Chondrocyte (in vitro differentiated cells): Measurements from ENCODE around the gene TRAF1. TPM values are rescaled to one million over a fixed set of nuclear protein-coding genes. Genes with fewer than 3 reads are reported as not detected.

Source experiments
- DNase-seq: peaks from one replicate; pipeline ENCODE4 v3.0.0; 2021; ENCODE audit warnings: mixed read lengths, low spot score
- H3K27ac Mint-ChIP-seq: one replicate; pipeline ENCODE4 v1.8.0; 2021; ENCODE audit warnings: mild to moderate bottlenecking, moderate library complexity, mixed read lengths; ENCODE audit not compliant: unreplicated experiment
- H3K27me3 Mint-ChIP-seq: 2 replicates; pipeline ENCODE4 v1.8.0; 2021; ENCODE audit warnings: low read depth, mixed read lengths
- H3K36me3 Mint-ChIP-seq: 2 replicates; pipeline ENCODE4 v1.8.0; 2021; ENCODE audit warnings: low read depth, mixed read lengths
- H3K4me1 Mint-ChIP-seq: 2 replicates; pipeline ENCODE4 v1.8.0; 2021; ENCODE audit warnings: low read depth, mild to moderate bottlenecking, mixed read lengths
- H3K4me3 Mint-ChIP-seq: one replicate; pipeline ENCODE4 v1.8.0; 2021; ENCODE audit warnings: mild to moderate bottlenecking, moderate library complexity, mixed read lengths; ENCODE audit not compliant: unreplicated experiment
- H3K9me3 Mint-ChIP-seq: 2 replicates; pipeline ENCODE4 v1.8.0; 2021; ENCODE audit warnings: low read depth, mixed read lengths
- CTCF ChIP-seq: fragments of 200-600 bp; sonication (generic); IDR thresholded peaks from 2 replicates; pipeline ENCODE4 v1.5.0; 2021; ENCODE audit warnings: antibody characterized with exemption, mild to moderate bottlenecking, moderate library complexity
- total RNA-seq: library from RNA; stranded (reverse); gene quantifications from 3 replicates; pipeline ENCODE4 v1.2.1, GENCODE V29; 2021

The TRAF1 gene
- total RNA-seq, 1 donor from 2014 or later: 10.8 TPM

- no peak overlapping the region for H3K4me3 Mint-ChIP-seq
- H3K4me1 Mint-ChIP-seq: peaks cover 88% of the 10 kb centered on the region
- H3K27me3 Mint-ChIP-seq: no peaks in the 10 kb centered on the region
- TF ChIP-seq CTCF: no peak
- DNase-seq: no peak
- H3K27ac Mint-ChIP-seq: peak overlapping the region; percentile 86
- no peaks in the 10 kb centered on the region for H3K9me3 Mint-ChIP-seq
- no peaks in the 10 kb centered on the region for H3K36me3 Mint-ChIP-seq
Measured at GRCh38 chr9:120928015-120928482, 1.5 kb upstream of the TRAF1 start.

DNA sequence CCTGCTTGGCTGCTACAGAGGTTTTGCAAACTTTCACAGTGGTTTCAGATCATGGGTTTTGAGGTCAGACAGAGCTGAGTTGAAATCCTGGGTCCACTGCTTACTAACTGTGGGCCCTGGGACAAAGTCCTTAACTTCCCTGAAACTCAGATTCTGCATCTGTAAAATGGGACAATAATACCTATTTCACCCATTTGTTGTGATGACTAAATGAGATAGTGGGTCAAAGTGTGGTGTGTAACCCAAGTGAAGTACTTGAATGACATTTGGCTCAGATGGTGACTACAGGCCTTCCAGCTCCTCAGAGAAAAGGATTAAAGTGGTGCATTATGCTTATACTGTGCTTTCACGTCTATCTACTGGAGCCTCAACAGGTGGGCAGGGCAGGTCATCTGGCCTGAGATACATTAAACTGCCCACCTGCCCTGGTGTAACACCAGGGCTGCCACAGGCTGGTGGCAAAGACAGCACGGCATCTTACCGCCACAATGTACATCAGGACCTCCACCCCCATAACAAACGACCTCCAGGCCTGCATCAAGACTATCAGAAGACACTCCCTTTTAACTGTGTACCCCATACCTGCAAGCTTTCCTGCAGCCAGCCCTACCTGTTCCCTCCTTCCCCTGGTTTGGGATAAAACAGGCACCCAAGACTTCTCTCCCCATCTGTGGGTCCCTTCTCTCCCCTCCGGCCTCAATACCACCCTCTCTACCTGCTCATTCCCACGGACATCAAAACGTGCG lies 846 bp upstream of the TRAF1 start:
- DNase-seq: no peak
- Mint-ChIP-seq H3K4me1 (peaks cover 88% of the 10 kb centered on the region), H3K36me3 (no peaks in the 10 kb centered on the region), H3K27ac (peak overlapping the region; percentile 86), H3K4me3 (no peak overlapping the region), H3K27me3 (no peaks in the 10 kb centered on the region), H3K9me3 (no peaks in the 10 kb centered on the region)
- no peak for TF ChIP-seq CTCF

DNA sequence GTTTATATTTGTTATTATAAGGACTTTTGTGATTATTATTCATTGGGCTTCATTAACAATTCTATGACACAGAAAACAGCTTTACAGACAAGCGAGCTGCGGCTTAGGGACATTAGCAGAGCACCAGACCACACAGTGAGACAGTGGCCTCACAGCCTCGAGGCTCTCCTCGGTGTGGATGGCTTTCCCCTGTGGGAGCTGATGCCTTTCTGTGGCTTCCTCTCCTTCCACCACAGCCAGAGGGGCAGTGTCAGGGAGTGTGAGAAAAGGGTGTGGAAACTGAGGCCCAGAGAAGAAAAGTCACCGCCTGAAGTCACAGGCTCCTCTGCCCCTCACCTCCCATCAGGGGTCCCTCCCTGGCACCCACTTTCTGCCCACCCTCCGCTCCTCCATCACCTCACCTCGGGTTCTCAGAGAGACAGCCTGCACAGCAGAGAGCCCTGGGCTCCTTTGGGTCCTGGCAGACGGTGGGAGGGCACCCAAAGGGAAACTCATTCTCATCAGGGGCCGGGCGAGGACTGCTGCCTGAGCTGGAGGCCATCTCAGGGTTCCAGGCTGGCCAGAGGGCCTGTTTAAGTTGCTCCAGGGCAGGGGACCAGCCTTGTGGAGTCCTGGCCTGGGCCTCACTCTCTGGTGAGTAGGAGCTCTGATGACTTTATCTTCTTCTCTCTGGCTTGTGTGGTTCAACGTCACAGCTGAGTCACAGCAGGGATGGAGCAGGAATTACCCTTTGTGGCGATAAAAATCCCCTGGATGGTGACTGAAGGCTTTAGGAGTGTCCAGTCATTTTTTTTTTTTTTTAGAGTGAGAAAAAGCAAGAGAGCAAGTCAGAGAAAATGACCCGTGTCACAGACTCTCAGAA lies 830 bp downstream of the TRAF1 start:
- Mint-ChIP-seq H3K9me3 (no peaks in the 10 kb centered on the region), H3K4me1 (peaks cover 88% of the 10 kb centered on the region), H3K27ac (peak overlapping the region; percentile 95), H3K36me3 (no peaks in the 10 kb centered on the region), H3K27me3 (no peaks in the 10 kb centered on the region), H3K4me3 (peak overlapping the region; percentile 62)
- DNase-seq: no peak
- no peak for TF ChIP-seq CTCF

DNA sequence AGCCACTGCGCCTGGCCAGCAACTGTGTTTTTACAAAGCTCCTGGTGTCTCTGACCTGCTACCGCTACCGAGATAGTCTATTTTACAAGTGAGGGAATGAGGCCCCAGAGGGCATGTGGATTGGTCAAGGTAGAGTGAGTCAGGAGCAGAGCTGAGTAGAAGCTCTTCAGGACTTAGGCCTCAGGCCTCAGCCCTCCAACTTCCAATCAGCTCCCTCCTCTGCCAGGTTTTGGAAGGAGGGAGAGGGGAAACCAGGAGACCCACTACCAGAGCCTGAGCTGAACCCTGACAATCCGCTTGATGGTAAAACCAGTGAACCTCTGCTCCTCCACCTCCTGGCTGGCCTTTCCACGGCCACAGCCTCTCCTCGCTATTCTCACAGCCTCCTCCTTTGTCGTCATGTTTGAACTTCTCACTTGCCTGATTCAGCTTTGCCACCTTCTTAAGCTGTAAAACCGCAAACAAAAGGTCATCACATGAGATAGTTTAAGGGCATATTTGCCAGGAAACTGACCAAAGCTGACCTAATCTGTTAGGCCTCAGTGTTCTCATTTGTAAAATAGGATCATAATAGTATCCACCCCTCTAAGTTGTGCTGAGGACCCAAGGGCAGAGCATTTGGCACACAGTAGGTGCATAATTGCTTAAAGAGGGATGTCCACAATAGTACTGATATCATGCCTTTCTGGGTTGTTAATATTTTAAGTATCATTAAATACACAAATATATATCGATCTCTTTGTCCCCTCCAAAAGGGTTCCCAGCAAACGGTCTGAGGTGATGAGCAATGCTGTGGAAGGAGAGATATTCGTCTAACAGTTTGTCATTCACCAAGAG lies 1.7 kb downstream of the TRAF1 start:
- Mint-ChIP-seq H3K27me3 (no peaks in the 10 kb centered on the region), H3K27ac (peak overlapping the region; percentile 66), H3K36me3 (no peaks in the 10 kb centered on the region), H3K9me3 (no peaks in the 10 kb centered on the region), H3K4me1 (peaks cover 90% of the 10 kb centered on the region), H3K4me3 (no peak overlapping the region)
- TF ChIP-seq CTCF: no peak
- peak; percentile 27 for DNase-seq
